RPMI7951 (cell line): Measurements from ENCODE around the gene MALSU1. TPM values are rescaled to one million over a fixed set of nuclear protein-coding genes. Genes with fewer than 3 reads are reported as not detected.

Experiments
- DNase-seq: peaks from one replicate; pipeline ENCODE4 v3.0.0-alpha.2; 2012; ENCODE audit warnings: low read depth
- total RNA-seq: library from RNA; depleted of rRNA; stranded (reverse); fragments of >200 nt; shearing (Covaris generic); gene quantifications from 2 replicates; pipeline ENCODE4 v1.2.3, GENCODE V29; 2014; rRNA removed

MALSU1 gene
- total RNA-seq, 1 experiment from 2014 or later: 99.5 TPM

DNA sequence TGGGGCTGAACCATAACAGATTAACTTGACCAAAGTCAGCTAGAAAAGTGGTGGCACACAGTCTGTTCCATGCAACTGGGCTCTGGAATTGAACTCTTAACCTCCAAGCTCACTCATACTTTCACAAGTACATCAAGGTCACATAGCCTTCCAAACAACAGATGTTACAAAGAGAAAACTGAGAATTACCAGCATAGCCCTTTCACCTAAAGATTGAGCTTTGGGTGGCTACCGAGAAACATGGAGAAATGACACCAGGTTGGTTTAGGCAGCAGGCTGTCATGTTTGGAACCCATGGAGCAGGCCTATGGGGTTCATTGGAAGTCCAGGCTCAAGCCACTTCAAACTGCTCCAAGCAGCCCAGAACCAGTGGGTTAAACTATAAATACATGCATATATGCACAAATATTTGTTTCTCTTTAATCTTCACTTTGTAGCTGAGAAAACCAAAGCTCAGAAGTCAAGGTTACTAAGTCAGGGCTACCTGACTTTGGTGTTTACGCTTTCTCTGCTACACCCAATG is 59.1 kb downstream of the MALSU1 start:
- no peak for DNase-seq

Other genes starting within 250 kb of the MALSU1 start
- 49.4 and 56.2 TPM in 2 replicates for gene KLHL7, start 193.6 kb upstream of the MALSU1 start, total RNA-seq
- 46.0 and 51.5 TPM in 2 replicates for gene NUP42, start 117.3 kb upstream of the MALSU1 start, total RNA-seq
- 146 and 188 TPM in 2 replicates for gene GPNMB, start 52.6 kb upstream of the MALSU1 start, total RNA-seq
- gene IGF2BP3, start 171.2 kb downstream of the MALSU1 start, total RNA-seq: 120 and 145 TPM in 2 replicates
- 25.1 and 28.3 TPM in 2 replicates for gene TRA2A, start 232.6 kb downstream of the MALSU1 start, total RNA-seq